Osteoblast (primary cell): ENCODE measurements around the gene ENDOU. TPM values are rescaled to one million over a fixed set of nuclear protein-coding genes. Genes with fewer than 3 reads are reported as not detected.
A peak's percentile ranks its signal among the peaks of the same experiment; 100 is the strongest.

Source experiments
- DNase-seq: peaks from one replicate; pipeline ENCODE4 v3.0.0; 2011; ENCODE audit warnings: low spot score, mixed read lengths; ENCODE audit not compliant: insufficient read length; ENCODE audit errors: missing footprints
- H2AFZ ChIP-seq: 2 replicates; pipeline ENCODE4 v1.6.0; 2011; ENCODE audit warnings: mild to moderate bottlenecking, low read length
- H3K27ac ChIP-seq: 2 replicates; pipeline ENCODE4 v1.5.1; 2011; ENCODE audit warnings: mild to moderate bottlenecking, low read depth, low read length, moderate library complexity
- H3K27me3 ChIP-seq: 2 replicates; pipeline ENCODE4 v1.6.0; 2012; ENCODE audit warnings: mild to moderate bottlenecking, control low read depth, inconsistent platforms, low read length, moderate library complexity; ENCODE audit not compliant: insufficient read depth
- H3K36me3 ChIP-seq: 2 replicates; pipeline ENCODE4 v1.5.1; 2011; ENCODE audit warnings: mild to moderate bottlenecking, low read length, control low read depth, moderate library complexity; ENCODE audit not compliant: insufficient read depth
- H3K4me1 ChIP-seq: 2 replicates; pipeline ENCODE4 v1.5.1; 2011; ENCODE audit warnings: mild to moderate bottlenecking, low read length, control low read depth, moderate library complexity; ENCODE audit not compliant: insufficient read depth
- H3K4me2 ChIP-seq: 2 replicates; pipeline ENCODE4 v1.6.0; 2011; ENCODE audit warnings: mild to moderate bottlenecking, low read length; ENCODE audit not compliant: insufficient read depth
- H3K4me3 ChIP-seq: fragments of 200-600 bp; sonication (generic); 3 replicates; pipeline ENCODE4 v1.5.1; 2012; ENCODE audit warnings: mild to moderate bottlenecking, low read length, inconsistent platforms; ENCODE audit not compliant: insufficient read depth
- H3K79me2 ChIP-seq: 2 replicates; pipeline ENCODE4 v1.6.0; 2012; ENCODE audit warnings: mild to moderate bottlenecking, low read length, control low read depth, inconsistent platforms; ENCODE audit not compliant: insufficient read depth
- H3K9me3 ChIP-seq: 2 replicates; pipeline ENCODE4 v1.5.1; 2011; ENCODE audit warnings: low read depth, low read length, control low read depth
- H4K20me1 ChIP-seq: 2 replicates; pipeline ENCODE4 v1.6.0; 2012; ENCODE audit warnings: mild to moderate bottlenecking, low read length, control low read depth; ENCODE audit not compliant: insufficient read depth
- total RNA-seq: library from RNA; depleted of rRNA; stranded (reverse); fragments of >200 nt; gene quantifications from 2 replicates; pipeline ENCODE4 v1.2.3, GENCODE V29; 2012
- TF ChIP-seq, protein P1 (sequence below): IDR thresholded peaks from 2 replicates; pipeline ENCODE4 v1.5.1; 2011; ENCODE audit warnings: mild to moderate bottlenecking, low read depth, low read length, moderate library complexity; ENCODE audit errors: extremely low read depth

The ENDOU gene
- total RNA-seq, 1 donor = not detected

GRCh38 chr12:47715877-47716548 lies 9.3 kb downstream of the ENDOU start:
- H3K4me1 ChIP-seq = peaks cover 19% of the 10 kb centered on the region
- H3K4me2 ChIP-seq = peak overlapping the region; percentile 78
- TF ChIP-seq, protein P1, sequence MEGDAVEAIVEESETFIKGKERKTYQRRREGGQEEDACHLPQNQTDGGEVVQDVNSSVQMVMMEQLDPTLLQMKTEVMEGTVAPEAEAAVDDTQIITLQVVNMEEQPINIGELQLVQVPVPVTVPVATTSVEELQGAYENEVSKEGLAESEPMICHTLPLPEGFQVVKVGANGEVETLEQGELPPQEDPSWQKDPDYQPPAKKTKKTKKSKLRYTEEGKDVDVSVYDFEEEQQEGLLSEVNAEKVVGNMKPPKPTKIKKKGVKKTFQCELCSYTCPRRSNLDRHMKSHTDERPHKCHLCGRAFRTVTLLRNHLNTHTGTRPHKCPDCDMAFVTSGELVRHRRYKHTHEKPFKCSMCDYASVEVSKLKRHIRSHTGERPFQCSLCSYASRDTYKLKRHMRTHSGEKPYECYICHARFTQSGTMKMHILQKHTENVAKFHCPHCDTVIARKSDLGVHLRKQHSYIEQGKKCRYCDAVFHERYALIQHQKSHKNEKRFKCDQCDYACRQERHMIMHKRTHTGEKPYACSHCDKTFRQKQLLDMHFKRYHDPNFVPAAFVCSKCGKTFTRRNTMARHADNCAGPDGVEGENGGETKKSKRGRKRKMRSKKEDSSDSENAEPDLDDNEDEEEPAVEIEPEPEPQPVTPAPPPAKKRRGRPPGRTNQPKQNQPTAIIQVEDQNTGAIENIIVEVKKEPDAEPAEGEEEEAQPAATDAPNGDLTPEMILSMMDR = no peak
- H3K79me2 ChIP-seq = no peaks in the 10 kb centered on the region
- no peak overlapping the region for H2AFZ ChIP-seq
- DNase-seq = no peak
- no peak overlapping the region for H3K27ac ChIP-seq
- peak overlapping the region; percentile 59 for H3K4me3 ChIP-seq
- H3K27me3 ChIP-seq = no peaks in the 10 kb centered on the region
- no peaks in the 10 kb centered on the region for H3K9me3 ChIP-seq
- H3K36me3 ChIP-seq = no peaks in the 10 kb centered on the region
- no peaks in the 10 kb centered on the region for H4K20me1 ChIP-seq

GRCh38 chr12:47715393-47715876 lies 9.9 kb downstream of the ENDOU start:
- Histone ChIP-seq H3K4me2 (peak overlapping the region; percentile 78), H3K4me3 (peak overlapping the region; percentile 59), H3K4me1 (peaks cover 19% of the 10 kb centered on the region), H3K27ac (no peak overlapping the region), H3K36me3 (no peaks in the 10 kb centered on the region), H3K79me2 (no peaks in the 10 kb centered on the region), H3K9me3 (no peaks in the 10 kb centered on the region), H4K20me1 (no peaks in the 10 kb centered on the region), H3K27me3 (no peaks in the 10 kb centered on the region), H2AFZ (peak overlapping the region; percentile 43)
- DNase-seq = peak; percentile 84
- TF ChIP-seq, protein P1 = peak; percentile 90

DNA sequence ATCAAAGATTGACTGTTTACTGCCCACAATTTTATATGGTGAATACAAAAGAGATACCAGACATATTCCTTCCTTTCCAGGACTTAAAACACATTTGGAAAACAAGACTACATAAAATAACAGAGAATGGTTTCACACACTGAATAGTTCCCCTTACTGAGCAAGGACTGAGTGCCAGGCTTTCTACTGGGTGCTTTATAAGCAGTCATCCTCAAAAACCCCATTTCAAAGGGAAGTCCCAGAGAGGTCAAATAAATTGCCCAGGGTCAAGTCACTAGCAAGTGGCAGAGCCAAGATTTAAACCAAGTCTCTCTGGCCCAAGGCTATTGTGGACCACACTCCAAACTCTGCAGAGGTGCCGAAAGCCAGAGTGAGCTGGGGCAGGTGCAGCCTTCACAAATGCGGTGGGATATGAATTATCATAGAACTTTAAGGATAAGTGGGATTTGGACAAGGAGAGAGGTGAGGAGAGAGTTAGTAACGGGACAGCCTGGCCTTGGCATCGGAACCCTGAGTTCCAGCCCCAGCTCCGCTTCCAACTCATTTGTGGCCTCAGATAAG lies 10.4 kb downstream of the ENDOU start:
- H3K79me2 ChIP-seq = no peaks in the 10 kb centered on the region
- no peaks in the 10 kb centered on the region for H3K9me3 ChIP-seq
- no peak overlapping the region for H2AFZ ChIP-seq
- no peak for DNase-seq
- H4K20me1 ChIP-seq = no peaks in the 10 kb centered on the region
- H3K36me3 ChIP-seq = no peaks in the 10 kb centered on the region
- H3K27ac ChIP-seq = no peak overlapping the region
- H3K4me3 ChIP-seq = no peak overlapping the region
- H3K4me1 ChIP-seq = peaks cover 19% of the 10 kb centered on the region
- H3K4me2 ChIP-seq = peak overlapping the region; percentile 78
- TF ChIP-seq, protein P1 = no peak
- no peaks in the 10 kb centered on the region for H3K27me3 ChIP-seq

GRCh38 chr12:47712171-47712570 lies 13.1 kb downstream of the ENDOU start:
- no peaks in the 10 kb centered on the region for H3K36me3 ChIP-seq
- no peak overlapping the region for H3K4me2 ChIP-seq
- no peaks in the 10 kb centered on the region for H3K9me3 ChIP-seq
- peaks cover 12% of the 10 kb centered on the region for H3K4me1 ChIP-seq
- H3K79me2 ChIP-seq = peaks cover 6% of the 10 kb centered on the region
- TF ChIP-seq, protein P1 = no peak
- no peak overlapping the region for H3K4me3 ChIP-seq
- H2AFZ ChIP-seq = no peak overlapping the region
- no peaks in the 10 kb centered on the region for H3K27me3 ChIP-seq
- H4K20me1 ChIP-seq = no peaks in the 10 kb centered on the region
- H3K27ac ChIP-seq = no peak overlapping the region
- no peak for DNase-seq
